Liver (tissue), 9 donors: ENCODE data around the gene NOX4. TPM values are rescaled to one million over a fixed set of nuclear protein-coding genes. Genes with fewer than 3 reads are reported as not detected.

Source experiments
- DNase-seq: peaks from one replicate; pipeline ENCODE4 v3.0.0-alpha.2; 2017; ENCODE audit warnings: low spot score
- H3K27ac ChIP-seq, 2 donors: one replicate each; pipeline ENCODE4 v1.7.0; 2013; ENCODE audit warnings: inconsistent platforms in 2 of 2, low read length in 2 of 2, control low read depth in 1 of 2, low read depth in 1 of 2, mild to moderate bottlenecking in 1 of 2
- H3K27me3 ChIP-seq, 4 donors: one replicate each; pipeline versions ENCODE4 v1.6.1 to v1.7.0; 2013; ENCODE audit warnings: low read length in 3 of 4, inconsistent platforms in 1 of 4, mild to moderate bottlenecking in 1 of 4, moderate library complexity in 1 of 4; ENCODE audit not compliant: control insufficient read depth in 4 of 4, insufficient read depth in 4 of 4
- H3K36me3 ChIP-seq, 4 donors: one replicate each; pipeline versions ENCODE4 v1.6.1 to v1.7.0; 2013; ENCODE audit warnings: low read length in 3 of 4, mild to moderate bottlenecking in 3 of 4, low read depth in 1 of 4, moderate library complexity in 1 of 4; ENCODE audit not compliant: control insufficient read depth in 4 of 4, insufficient read depth in 3 of 4
- H3K4me1 ChIP-seq, 4 donors: one replicate each; pipeline versions ENCODE4 v1.6.1 to v1.7.0; 2013; ENCODE audit warnings: low read length in 3 of 4, mild to moderate bottlenecking in 3 of 4, moderate library complexity in 1 of 4; ENCODE audit not compliant: control insufficient read depth in 4 of 4, insufficient read depth in 4 of 4
- H3K4me3 ChIP-seq, 3 donors: one replicate each; pipeline versions ENCODE4 v1.6.1 to v1.7.0; 2013; ENCODE audit warnings: low read length in 3 of 3, control low read depth in 1 of 3, low read depth in 1 of 3, mild to moderate bottlenecking in 1 of 3
- H3K9ac ChIP-seq, 2 donors: one replicate each; pipeline ENCODE4 v1.7.0; 2013; ENCODE audit warnings: low read length in 2 of 2, mild to moderate bottlenecking in 2 of 2, moderate library complexity in 2 of 2, control low read depth in 1 of 2, low read depth in 1 of 2
- H3K9me3 ChIP-seq, 4 donors: one replicate each; pipeline versions ENCODE4 v1.6.1 to v1.7.0; 2013; ENCODE audit warnings: low read length in 3 of 4; ENCODE audit not compliant: control insufficient read depth in 4 of 4
- EGR1 ChIP-seq, 2 donors: IDR thresholded peaks; 2 replicates each; pipeline ENCODE4 v1.6.1; 2016 to 2018; ENCODE audit warnings: antibody characterized with exemption in 2 of 2, low read depth in 2 of 2
- HNF4A ChIP-seq, 2 donors: conservative IDR thresholded peaks; 2 replicates each; pipeline ENCODE4 v1.6.1; 2016; ENCODE audit warnings: antibody characterized with exemption in 2 of 2, mild to moderate bottlenecking in 2 of 2
- HNF4G ChIP-seq: IDR thresholded peaks from 2 replicates; pipeline ENCODE4 v1.6.1; 2016; ENCODE audit warnings: antibody characterized with exemption
- JUND ChIP-seq, 2 donors: IDR thresholded peaks; 2 replicates each; pipeline ENCODE4 v1.6.1; 2016; ENCODE audit warnings: antibody characterized with exemption in 2 of 2
- NR2F2 ChIP-seq: IDR thresholded peaks from 2 replicates; pipeline ENCODE4 v1.6.1; 2016; ENCODE audit warnings: antibody characterized with exemption
- RXRA ChIP-seq, 2 donors: IDR thresholded peaks; 2 replicates each; pipeline ENCODE4 v1.6.1; 2017 to 2018; ENCODE audit warnings: antibody characterized with exemption in 2 of 2, mild to moderate bottlenecking in 1 of 2
- SP1 ChIP-seq: IDR thresholded peaks from 2 replicates; pipeline ENCODE4 v1.6.1; 2018; ENCODE audit warnings: antibody characterized with exemption, mild to moderate bottlenecking
- TAF1 ChIP-seq: conservative IDR thresholded peaks from 2 replicates; pipeline ENCODE4 v1.6.1; 2016; ENCODE audit warnings: antibody characterized with exemption, mild to moderate bottlenecking
- WGBS: extraction: QIAGEN DNeasy Blood & Tissue Kit; methylation state at CpG from one replicate; pipeline ENCODE4 v1.1.7; 2013; 5-methylcytosine and 5-hydroxymethylcytosine counted together
- polyA plus RNA-seq, 2 donors: library from polyadenylated mRNA; stranded (reverse) in 1 of 2; unstranded in 1 of 2; fragments of 200-250 nt in 1 of 2; fragments of >200 nt in 1 of 2; fragmentation: Nextera tagmentation in 1 of 2; extraction: Ambion mirVana in 1 of 2; gene quantifications; one replicate each; pipeline versions ENCODE4 v1.2.1 to v1.2.3, GENCODE V29; 2013 to 2015
- total RNA-seq, 2 donors: library from RNA; depleted of rRNA; stranded (reverse); fragments of >200 nt; gene quantifications; one replicate each; pipeline ENCODE4 v1.2.3, GENCODE V29; 2014
- TF ChIP-seq, protein P1 (sequence below): IDR thresholded peaks from 2 replicates; pipeline ENCODE4 v1.6.1; 2016; ENCODE audit warnings: antibody characterized with exemption
- TF ChIP-seq, protein P2 (sequence below): IDR thresholded peaks from 2 replicates; pipeline ENCODE4 v1.6.1; 2016; ENCODE audit warnings: antibody characterized with exemption
- TF ChIP-seq, protein P3 (sequence below): IDR thresholded peaks from 2 replicates; pipeline ENCODE4 v1.6.1; 2016; ENCODE audit warnings: antibody characterized with exemption
- TF ChIP-seq, protein P4 (sequence below): IDR thresholded peaks from 2 replicates; pipeline ENCODE4 v1.6.1; 2016; ENCODE audit warnings: antibody characterized with exemption, mild to moderate bottlenecking
- donor health status: healthy.
- donor health status: healthy.
- donor health status: healthy.
- donor health status: healthy.
- donor health status: healthy.

The NOX4 gene
- total and polyA plus RNA-seq, 4 donors: 0.07 to 0.29 (median 0.19) TPM; not detected in 1

DNA sequence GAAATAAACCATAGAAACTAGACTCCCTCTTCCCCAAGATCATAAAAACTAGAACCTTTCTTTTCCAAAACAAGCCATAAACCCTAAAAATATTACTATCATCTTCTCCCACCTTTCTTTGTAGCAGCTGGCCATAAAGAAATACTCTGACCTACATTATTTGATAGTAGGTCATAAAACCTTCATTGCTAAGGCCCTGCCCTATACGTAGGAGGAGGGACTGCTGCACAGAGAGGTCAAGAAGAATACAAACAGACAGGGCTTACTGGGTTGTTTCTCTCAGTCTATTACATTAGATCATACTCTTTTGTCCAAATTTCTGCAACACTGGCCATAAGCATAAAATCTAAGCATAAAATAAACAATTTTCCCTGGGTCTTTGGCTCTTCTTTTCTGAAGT is 212.0 kb downstream of the NOX4 start:
- Histone ChIP-seq H3K9ac (no peak overlapping the region), H3K27ac (no peak overlapping the region), H3K4me3 (no peak overlapping the region), H3K4me1 (no peaks in the 10 kb centered on the region), H3K9me3 (no peaks in the 10 kb centered on the region), H3K36me3 (no peaks in the 10 kb centered on the region), H3K27me3 (no peaks in the 10 kb centered on the region)
- TF ChIP-seq JUND (IDR thresholded peaks at IDR 0.05) (no peak), NR2F2 (no peak), TAF1 (no peak), EGR1 (IDR thresholded peaks at IDR 0.05; ENCODE audit: low read depth in 2 of 2) (no peak)
- TF ChIP-seq, protein P1, sequence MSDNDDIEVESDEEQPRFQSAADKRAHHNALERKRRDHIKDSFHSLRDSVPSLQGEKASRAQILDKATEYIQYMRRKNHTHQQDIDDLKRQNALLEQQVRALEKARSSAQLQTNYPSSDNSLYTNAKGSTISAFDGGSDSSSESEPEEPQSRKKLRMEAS: no peak
- TF ChIP-seq, protein P2, sequence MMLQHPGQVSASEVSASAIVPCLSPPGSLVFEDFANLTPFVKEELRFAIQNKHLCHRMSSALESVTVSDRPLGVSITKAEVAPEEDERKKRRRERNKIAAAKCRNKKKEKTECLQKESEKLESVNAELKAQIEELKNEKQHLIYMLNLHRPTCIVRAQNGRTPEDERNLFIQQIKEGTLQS: no peak
- no peak for DNase-seq
- WGBS: 70% methylated on average over 1 of the region's 1 CpG

DNA sequence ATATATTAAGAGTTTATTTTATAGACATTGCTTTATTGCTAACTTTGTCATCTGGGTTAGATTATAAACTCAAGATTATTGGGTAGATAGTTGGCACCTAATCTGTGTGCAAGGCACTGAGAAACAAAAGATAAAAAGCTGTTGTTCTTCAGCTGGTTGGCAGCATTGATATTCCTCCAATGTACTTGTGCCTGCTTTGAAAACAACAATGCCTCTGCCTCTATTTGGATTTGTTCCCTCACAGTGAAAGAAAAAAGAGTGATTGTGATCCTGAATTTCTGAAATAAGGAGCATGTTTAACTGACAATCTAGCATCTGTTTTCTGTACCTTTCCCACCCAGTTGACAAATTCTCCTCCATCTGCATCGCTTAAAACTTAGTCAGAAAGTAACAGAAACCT is 215.2 kb downstream of the NOX4 start:
- DNase-seq: no peak
- no peak overlapping the region for H3K9ac ChIP-seq
- H3K27me3 ChIP-seq: no peaks in the 10 kb centered on the region
- no peak for TF ChIP-seq HNF4G
- no peak for TF ChIP-seq SP1
- TF ChIP-seq HNF4A (conservative IDR thresholded peaks at IDR 0.05): no peak
- TF ChIP-seq RXRA (IDR thresholded peaks at IDR 0.05): no peak
- TF ChIP-seq, protein P3, sequence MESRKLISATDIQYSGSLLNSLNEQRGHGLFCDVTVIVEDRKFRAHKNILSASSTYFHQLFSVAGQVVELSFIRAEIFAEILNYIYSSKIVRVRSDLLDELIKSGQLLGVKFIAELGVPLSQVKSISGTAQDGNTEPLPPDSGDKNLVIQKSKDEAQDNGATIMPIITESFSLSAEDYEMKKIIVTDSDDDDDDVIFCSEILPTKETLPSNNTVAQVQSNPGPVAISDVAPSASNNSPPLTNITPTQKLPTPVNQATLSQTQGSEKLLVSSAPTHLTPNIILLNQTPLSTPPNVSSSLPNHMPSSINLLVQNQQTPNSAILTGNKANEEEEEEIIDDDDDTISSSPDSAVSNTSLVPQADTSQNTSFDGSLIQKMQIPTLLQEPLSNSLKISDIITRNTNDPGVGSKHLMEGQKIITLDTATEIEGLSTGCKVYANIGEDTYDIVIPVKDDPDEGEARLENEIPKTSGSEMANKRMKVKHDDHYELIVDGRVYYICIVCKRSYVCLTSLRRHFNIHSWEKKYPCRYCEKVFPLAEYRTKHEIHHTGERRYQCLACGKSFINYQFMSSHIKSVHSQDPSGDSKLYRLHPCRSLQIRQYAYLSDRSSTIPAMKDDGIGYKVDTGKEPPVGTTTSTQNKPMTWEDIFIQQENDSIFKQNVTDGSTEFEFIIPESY: no peak
- TF ChIP-seq, protein P4, sequence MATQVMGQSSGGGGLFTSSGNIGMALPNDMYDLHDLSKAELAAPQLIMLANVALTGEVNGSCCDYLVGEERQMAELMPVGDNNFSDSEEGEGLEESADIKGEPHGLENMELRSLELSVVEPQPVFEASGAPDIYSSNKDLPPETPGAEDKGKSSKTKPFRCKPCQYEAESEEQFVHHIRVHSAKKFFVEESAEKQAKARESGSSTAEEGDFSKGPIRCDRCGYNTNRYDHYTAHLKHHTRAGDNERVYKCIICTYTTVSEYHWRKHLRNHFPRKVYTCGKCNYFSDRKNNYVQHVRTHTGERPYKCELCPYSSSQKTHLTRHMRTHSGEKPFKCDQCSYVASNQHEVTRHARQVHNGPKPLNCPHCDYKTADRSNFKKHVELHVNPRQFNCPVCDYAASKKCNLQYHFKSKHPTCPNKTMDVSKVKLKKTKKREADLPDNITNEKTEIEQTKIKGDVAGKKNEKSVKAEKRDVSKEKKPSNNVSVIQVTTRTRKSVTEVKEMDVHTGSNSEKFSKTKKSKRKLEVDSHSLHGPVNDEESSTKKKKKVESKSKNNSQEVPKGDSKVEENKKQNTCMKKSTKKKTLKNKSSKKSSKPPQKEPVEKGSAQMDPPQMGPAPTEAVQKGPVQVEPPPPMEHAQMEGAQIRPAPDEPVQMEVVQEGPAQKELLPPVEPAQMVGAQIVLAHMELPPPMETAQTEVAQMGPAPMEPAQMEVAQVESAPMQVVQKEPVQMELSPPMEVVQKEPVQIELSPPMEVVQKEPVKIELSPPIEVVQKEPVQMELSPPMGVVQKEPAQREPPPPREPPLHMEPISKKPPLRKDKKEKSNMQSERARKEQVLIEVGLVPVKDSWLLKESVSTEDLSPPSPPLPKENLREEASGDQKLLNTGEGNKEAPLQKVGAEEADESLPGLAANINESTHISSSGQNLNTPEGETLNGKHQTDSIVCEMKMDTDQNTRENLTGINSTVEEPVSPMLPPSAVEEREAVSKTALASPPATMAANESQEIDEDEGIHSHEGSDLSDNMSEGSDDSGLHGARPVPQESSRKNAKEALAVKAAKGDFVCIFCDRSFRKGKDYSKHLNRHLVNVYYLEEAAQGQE: no peak
- WGBS: 63% methylated on average over 1 of the region's 1 CpG
- H3K9me3 ChIP-seq: no peaks in the 10 kb centered on the region
- no peak overlapping the region for H3K4me3 ChIP-seq
- H3K36me3 ChIP-seq: no peaks in the 10 kb centered on the region
- no peak overlapping the region for H3K27ac ChIP-seq
- H3K4me1 ChIP-seq: no peaks in the 10 kb centered on the region

Other genes starting within 250 kb of the NOX4 start
- gene TRIM77, start 218.9 kb upstream of the NOX4 start, total RNA-seq: not detected
- not detected for gene TRIM77, start 218.9 kb upstream of the NOX4 start, polyA plus RNA-seq